ENCODE results near the gene ARRDC1. TPM values are rescaled to one million over a fixed set of nuclear protein-coding genes. Genes with fewer than 3 reads are reported as not detected.

The ARRDC1 gene
- total and polyA plus RNA-seq, 9 of the 15 experiments (the other 6 are each of a cell fraction or from before 2014, with no cell fraction given) = 0.21 to 45.3 (median 18.6) TPM

- H3K27me3 ChIP-seq (ENCODE audit: control insufficient read depth in 2 of 2, insufficient read depth in 2 of 2, low read length in 2 of 2) = no peaks in the 10 kb centered on the region
- H4K20me1 ChIP-seq (replicated peaks; ENCODE audit: control insufficient read depth, insufficient read depth, low read length) = no peaks in the 10 kb centered on the region; the same call in 1 of the 2 replicates
- peaks cover 21 to 57% of the 10 kb centered on the region in 2 experiments; a peak in 4 of 5 replicates for H3K4me1 ChIP-seq (replicated peaks in 1 of 2; ENCODE audit: control insufficient read depth in 2 of 2, insufficient read depth in 2 of 2, low read length in 2 of 2)
- peaks cover 6% of the 10 kb centered on the region for H3K9me1 ChIP-seq (ENCODE audit: control insufficient read depth, insufficient read depth, low read length)
- TF ChIP-seq KLF6 (CRISPR knock-in tag; IDR thresholded peaks at IDR 0.05; ENCODE audit: borderline replicate concordance) = no peak
- TF ChIP-seq BMI1 (IDR thresholded peaks at IDR 0.05; ENCODE audit: low read length) = no peak
- TF ChIP-seq ZNF830 (CRISPR knock-in tag; IDR thresholded peaks at IDR 0.05) = no peak
- no peak for TF ChIP-seq BRD4 (IDR thresholded peaks at IDR 0.05)
- TF ChIP-seq ZFX (CRISPR knock-in tag; IDR thresholded peaks at IDR 0.05) = no peak
- TF ChIP-seq TAF7 (tag; IDR thresholded peaks at IDR 0.05) = no peak
- no peak for TF ChIP-seq GTF2E2 (tag; IDR thresholded peaks at IDR 0.05)
- TF ChIP-seq POLR2AphosphoS2 (IDR thresholded peaks at IDR 0.05; ENCODE audit: low read length) = 0 out of 2 replicates have a peak, but pooled peaks have one; percentile 59
- peak; percentile 36; the same call in 1 of the 2 replicates for TF ChIP-seq POLR2G (IDR thresholded peaks at IDR 0.05; ENCODE audit: low read depth, low read length)
- no peak for TF ChIP-seq ZNF224 (CRISPR knock-in tag; IDR thresholded peaks at IDR 0.05)
- TF ChIP-seq SAFB (IDR thresholded peaks at IDR 0.05; ENCODE audit: borderline replicate concordance, low read depth, low read length) = no peak
- no peak for TF ChIP-seq PTRF (tag; IDR thresholded peaks at IDR 0.05)
- TF ChIP-seq TCF7 (IDR thresholded peaks at IDR 0.05; ENCODE audit: borderline replicate concordance) = no peak
- no peak for TF ChIP-seq THRAP3 (IDR thresholded peaks at IDR 0.05; ENCODE audit: borderline replicate concordance)
- H3K9ac ChIP-seq (ENCODE audit: insufficient read depth in 1 of 2, low read depth in 2 of 2, low read length in 2 of 2) = peak overlapping the region in 1 of 2 experiments; percentile 77; a peak in 2 of 4 replicates
- no peaks in the 10 kb centered on the region for H3K9me3 ChIP-seq (replicated peaks; ENCODE audit: control insufficient read depth, insufficient read depth, low read depth, low read length)
- no peak overlapping the region for H3K4me3 ChIP-seq
- no peak overlapping the region for H3K27ac ChIP-seq (ENCODE audit: extremely low read depth, low read depth, low read length)
- DNase-seq (ENCODE audit: extremely low read depth in 1 of 4, low spot score in 3 of 4) (no peak), FAIRE-seq (no peak), ATAC-seq (no peak)
- in situ Hi-C loops (cut with MboI) (no loop called here), intact Hi-C loops (cut with micrococcal nuclease) (no loop called here)
- no peak overlapping the region for H2AFZ ChIP-seq (ENCODE audit: low read depth, low read length)
- POLR2A ChIA-PET = interaction anchor here (0.5 kb wide), 1 partner anchor 1609 kb away, joined by 3 read pairs; no protein-coding TSS in a partner anchor
- H3K4me2 ChIP-seq (ENCODE audit: insufficient read depth, low read length) = no peak overlapping the region
- peaks cover 22% of the 10 kb centered on the region for H3K79me2 ChIP-seq (ENCODE audit: control insufficient read depth, insufficient read depth, low read length)
- no TSS peak for BruUV-seq (replicated peaks)
- peaks cover 47% of the 10 kb centered on the region; the same call in 2 of the 3 replicates for H3K36me3 ChIP-seq (ENCODE audit: control insufficient read depth, insufficient read depth, low read length)
- CTCF ChIA-PET (ENCODE audit: low intra/inter-chr PET ratio) = no interaction called here
- 89% methylated on average over 4 of the region's 5 CpGs for WGBS (ENCODE audit: insufficient coverage, low coverage, missing lambda C conversion rate)
Observed at GRCh38 chr9:137613259-137613658, 7.8 kb downstream of the ARRDC1 start.

Data from K562 (cell line).